H1 (cell line): Measurements from ENCODE around the gene BCL7B. TPM values are rescaled to one million over a fixed set of nuclear protein-coding genes. Genes with fewer than 3 reads are reported as not detected.

Experiments
- CTCF ChIA-PET: fragments of 300-600 bp; sonication (Branson Sonifier 250); formaldehyde crosslinking; loops from one replicate; lab custom pipeline; 2021; ENCODE audit not compliant: partially characterized antibody; lab: Charles Lee
- POLR2A ChIA-PET: fragments of 300-600 bp; sonication (Branson Sonifier 250); formaldehyde crosslinking; loops from one replicate; lab custom pipeline; 2021; ENCODE audit warnings: inconsistent platforms; ENCODE audit not compliant: partially characterized antibody; lab: Charles Lee
- DNase-seq, 2 experiments: peaks; one replicate each; pipeline versions ENCODE4 v3.0.0 to v3.0.0-alpha.2; 2010 to 2022; ENCODE audit warnings: low spot score in 2 of 2, low read depth in 1 of 2, mixed read lengths in 1 of 2
- FAIRE-seq: peaks from 2 replicates; lab custom pipeline; 2011; peaks lifted over from hg19 to GRCh38; lab: Jason Lieb, UNC
- H2AFZ ChIP-seq: 2 replicates; pipeline ENCODE4 v1.8.1; 2012; ENCODE audit warnings: low read length, inconsistent platforms
- H2AK5ac ChIP-seq: 2 replicates; pipeline ENCODE4 v1.6.1; 2013; ENCODE audit warnings: low read depth, low read length
- H2BK120ac ChIP-seq: replicated peaks from 2 replicates; pipeline ENCODE3; 2013; ENCODE audit warnings: low read depth, low read length, inconsistent platforms
- H2BK12ac ChIP-seq: 2 replicates; pipeline ENCODE4 v1.6.1; 2013; ENCODE audit warnings: low read depth, low read length
- H2BK15ac ChIP-seq: 2 replicates; pipeline ENCODE4 v1.6.1; 2013; ENCODE audit warnings: low read length
- H2BK20ac ChIP-seq: 2 replicates; pipeline ENCODE4 v1.6.1; 2013; ENCODE audit warnings: low read length
- H2BK5ac ChIP-seq: 2 replicates; pipeline ENCODE4 v1.6.1; 2013; ENCODE audit warnings: low read depth, low read length
- H3K14ac ChIP-seq: 2 replicates; pipeline ENCODE4 v1.6.1; 2013; ENCODE audit warnings: inconsistent platforms; ENCODE audit not compliant: insufficient read length
- H3K18ac ChIP-seq: 2 replicates; pipeline ENCODE4 v1.6.1; 2013; ENCODE audit warnings: low read length; ENCODE audit errors: extremely low read depth
- H3K23ac ChIP-seq: 2 replicates; pipeline ENCODE4 v1.6.1; 2013; ENCODE audit warnings: inconsistent platforms; ENCODE audit not compliant: insufficient read length
- H3K23me2 ChIP-seq: 2 replicates; pipeline ENCODE4 v1.6.1; 2013; ENCODE audit warnings: low read depth, low read length
- H3K27ac ChIP-seq: 2 replicates; pipeline ENCODE4 v1.6.1; 2011; ENCODE audit warnings: low read depth, low read length, inconsistent platforms
- H3K27me3 ChIP-seq, 4 experiments: replicated peaks in 1 of 4; 1 replicate in 1 of 4; 2 replicates in 3 of 4; pipeline versions ENCODE4 v1.6.1 to v1.8.1; 2011 to 2013; ENCODE audit warnings: low read length in 3 of 4, mild to moderate bottlenecking in 3 of 4, inconsistent platforms in 2 of 4, mixed read lengths in 2 of 4, moderate library complexity in 1 of 4; ENCODE audit not compliant: control insufficient read depth in 3 of 4, insufficient read depth in 3 of 4; ENCODE audit errors: extremely low read depth in 1 of 4
- H3K36me3 ChIP-seq, 4 experiments: 2 replicates each; pipeline versions ENCODE4 v1.6.1 to v1.8.1; 2011 to 2013; ENCODE audit warnings: mild to moderate bottlenecking in 4 of 4, low read length in 3 of 4, moderate library complexity in 2 of 4, control low read depth in 1 of 4, inconsistent platforms in 1 of 4; ENCODE audit not compliant: insufficient read depth in 4 of 4, control insufficient read depth in 2 of 4
- H3K4ac ChIP-seq: replicated peaks from 2 replicates; pipeline ENCODE3; 2013; ENCODE audit warnings: low read length, low read depth, mixed read lengths, inconsistent platforms; ENCODE audit not compliant: insufficient read length
- H3K4me1 ChIP-seq, 4 experiments: replicated peaks in 1 of 4; 1 replicate in 1 of 4; 2 replicates in 3 of 4; pipeline versions ENCODE4 v1.6.1 to v1.8.1; 2011 to 2013; ENCODE audit warnings: low read length in 3 of 4, inconsistent platforms in 2 of 4, mixed read lengths in 1 of 4; ENCODE audit not compliant: insufficient read depth in 4 of 4, control insufficient read depth in 3 of 4
- H3K4me2 ChIP-seq, 2 experiments: 2 replicates each; pipeline versions ENCODE4 v1.6.1 to v1.8.1; 2011 to 2013; ENCODE audit warnings: low read depth in 2 of 2, low read length in 2 of 2, control low read depth in 1 of 2, inconsistent platforms in 1 of 2, mild to moderate bottlenecking in 1 of 2; ENCODE audit not compliant: insufficient read depth in 1 of 2
- H3K4me3 ChIP-seq, 4 experiments: fragments of 200-600, 300-600 bp in 1 of 4; sonication (generic), shearing (Covaris generic), sonication (Bioruptor Twin) in 1 of 4; 2 replicates each; pipeline versions ENCODE4 v1.5.1 to v1.8.1; 2011 to 2016; ENCODE audit warnings: low read length in 4 of 4, low read depth in 3 of 4, control low read depth in 2 of 4, inconsistent platforms in 2 of 4, mild to moderate bottlenecking in 2 of 4, mixed read lengths in 1 of 4, moderate library complexity in 1 of 4; ENCODE audit not compliant: insufficient read depth in 2 of 4; ENCODE audit errors: extremely low read depth in 1 of 4
- H3K56ac ChIP-seq: replicated peaks from 2 replicates; pipeline ENCODE3; 2013; ENCODE audit warnings: low read depth, mild to moderate bottlenecking, mixed read lengths, low read length, inconsistent platforms; ENCODE audit not compliant: insufficient read length
- H3K79me1 ChIP-seq: 2 replicates; pipeline ENCODE4 v1.6.1; 2013; ENCODE audit warnings: low read depth, low read length, control low read depth
- H3K79me2 ChIP-seq, 2 experiments: 2 replicates each; pipeline versions ENCODE4 v1.6.1 to v1.8.1; 2012 to 2013; ENCODE audit warnings: low read length in 2 of 2, mild to moderate bottlenecking in 2 of 2, inconsistent platforms in 1 of 2; ENCODE audit not compliant: insufficient read depth in 2 of 2, control insufficient read depth in 1 of 2
- H3K9ac ChIP-seq, 4 experiments: replicated peaks in 1 of 4; 1 replicate in 1 of 4; 2 replicates in 3 of 4; pipeline versions ENCODE4 v1.6.1 to v1.8.1; 2011 to 2013; ENCODE audit warnings: low read depth in 3 of 4, low read length in 3 of 4, control low read depth in 2 of 4, mild to moderate bottlenecking in 2 of 4, moderate library complexity in 2 of 4, inconsistent platforms in 1 of 4; ENCODE audit errors: extremely low read depth in 1 of 4
- H3K9me3 ChIP-seq, 2 experiments: 2 replicates each; pipeline versions ENCODE4 v1.6.1 to v1.8.1; 2012 to 2013; ENCODE audit warnings: mild to moderate bottlenecking in 2 of 2, moderate library complexity in 2 of 2, control low read depth in 1 of 2, inconsistent platforms in 1 of 2, low read depth in 1 of 2, low read length in 1 of 2, mixed read lengths in 1 of 2; ENCODE audit not compliant: insufficient read depth in 2 of 2
- H4K20me1 ChIP-seq, 2 experiments: replicated peaks in 1 of 2; 2 replicates each; pipeline versions ENCODE3 to v1.8.1; 2011 to 2013; ENCODE audit warnings: inconsistent platforms in 2 of 2, low read length in 2 of 2, mild to moderate bottlenecking in 1 of 2; ENCODE audit not compliant: insufficient read depth in 2 of 2, control insufficient read depth in 1 of 2
- H4K5ac ChIP-seq: 2 replicates; pipeline ENCODE4 v1.6.1; 2013; ENCODE audit warnings: low read length, low read depth, mixed read lengths, inconsistent platforms; ENCODE audit not compliant: insufficient read length
- H4K8ac ChIP-seq: 2 replicates; pipeline ENCODE4 v1.8.0; 2013; ENCODE audit warnings: mild to moderate bottlenecking, moderate library complexity, low read length, inconsistent platforms; ENCODE audit not compliant: insufficient read depth; ENCODE audit errors: extremely low read depth
- H4K91ac ChIP-seq: replicated peaks from 2 replicates; pipeline ENCODE3; 2013; ENCODE audit warnings: low read length, mixed read lengths, inconsistent platforms; ENCODE audit not compliant: insufficient read length
- ASH2L ChIP-seq: fragments of 200-600, 300-600 bp; sonication (generic); IDR thresholded peaks from one replicate; pipeline ENCODE4 v1.7.1; 2017; ENCODE audit warnings: low read length
- CBX8 ChIP-seq: fragments of 300-800, 300-1000 bp; sonication (generic); IDR thresholded peaks from 2 replicates; pipeline ENCODE4 v1.7.1; 2016; ENCODE audit warnings: low read depth, low read length, borderline replicate concordance
- EP300 ChIP-seq, 2 experiments: IDR thresholded peaks; 1 replicate in 1 of 2; 2 replicates in 1 of 2; pipeline ENCODE4 v1.6.1; 2011 to 2012; ENCODE audit warnings: low read depth in 2 of 2, low read length in 2 of 2, mild to moderate bottlenecking in 2 of 2, borderline replicate concordance in 1 of 2, inconsistent platforms in 1 of 2, moderate library complexity in 1 of 2
- EZH2 ChIP-seq: fragments of 200-600 bp; sonication (generic); IDR thresholded peaks from 2 replicates; pipeline ENCODE4 v1.7.1; 2012; ENCODE audit warnings: low read depth, mild to moderate bottlenecking, moderate library complexity, low read length, inconsistent platforms; ENCODE audit not compliant: severe bottlenecking
- GABPA ChIP-seq: IDR thresholded peaks from 2 replicates; pipeline ENCODE4 v1.6.1; 2011; ENCODE audit warnings: mild to moderate bottlenecking, low read length, moderate library complexity, borderline replicate concordance; ENCODE audit not compliant: insufficient read depth
- KDM5A ChIP-seq: fragments of 200-600 bp; IDR thresholded peaks from 2 replicates; pipeline ENCODE4 v1.7.1; 2012; ENCODE audit warnings: mild to moderate bottlenecking, low read length, inconsistent platforms, mixed read lengths
- NANOG ChIP-seq: IDR thresholded peaks from 2 replicates; pipeline ENCODE4 v1.6.1; 2011; ENCODE audit warnings: low read length, low read depth, mild to moderate bottlenecking, inconsistent platforms; ENCODE audit not compliant: insufficient read depth, poor library complexity, severe bottlenecking
- RFX5 ChIP-seq: IDR thresholded peaks from 2 replicates; pipeline ENCODE4 v1.6.1; 2011; ENCODE audit warnings: low read depth, low read length, improper control_type of control experiment, borderline replicate concordance
- SAP30 ChIP-seq: fragments of 300-600 bp; sonication (generic); IDR thresholded peaks from 2 replicates; pipeline ENCODE4 v1.7.1; 2012; ENCODE audit warnings: low read length, moderate library complexity, mild to moderate bottlenecking, inconsistent platforms; ENCODE audit not compliant: insufficient read depth, insufficient replicate concordance
- SP2 ChIP-seq: IDR thresholded peaks from 2 replicates; pipeline ENCODE4 v1.6.1; 2012; ENCODE audit warnings: mild to moderate bottlenecking, low read length, inconsistent platforms
- TBP ChIP-seq: IDR thresholded peaks from 2 replicates; pipeline ENCODE4 v1.6.1; 2011; ENCODE audit warnings: low read depth, low read length, improper control_type of control experiment
- TEAD4 ChIP-seq: IDR thresholded peaks from 2 replicates; pipeline ENCODE4 v1.6.1; 2012; ENCODE audit warnings: low read depth, low read length, inconsistent platforms, mixed read lengths
- WGBS, 2 experiments: shearing (Covaris generic) in 1 of 2; methylation state at CpG; one replicate each; pipeline versions ENCODE4 v1.1.6 to v1.1.7; 2013 to 2015; ENCODE audit warnings: low lambda C conversion rate in 2 of 2, mixed read lengths in 2 of 2, inconsistent platforms in 1 of 2, low coverage in 1 of 2, missing lambda C conversion rate in 1 of 2; ENCODE audit not compliant: insufficient replicate concordance in 2 of 2, insufficient coverage in 1 of 2, insufficient read length in 1 of 2; ENCODE audit errors: extremely low coverage in 1 of 2, missing lambda C conversion rate in 1 of 2; 5-methylcytosine and 5-hydroxymethylcytosine counted together
- polyA plus RNA-seq, 7 experiments: library from polyadenylated mRNA; depleted of rRNA in 3 of 7; stranded (reverse) in 5 of 7; unstranded in 2 of 7; fragments of >200 nt in 5 of 7; fragments of 200-250 nt in 2 of 7; gene quantifications; 1 replicate in 5 of 7; 2 replicates in 1 of 7; 4 replicates in 1 of 7; pipeline versions ENCODE4 v1.2.1 to v1.2.3, GENCODE V29; 2011 to 2013; ENCODE audit warnings: missing spikeins in 2 of 7, mixed read lengths in 2 of 7
- total RNA-seq: library from RNA; stranded (reverse); fragmentation: NEBNext Ultra II Directional; extraction: Animal tissue kit (Norgen Biotek cat#: 25700); gene quantifications from 2 replicates; pipeline ENCODE4 v1.2.1, GENCODE V29; 2021

Gene BCL7B
- total and polyA plus RNA-seq, 2 of the 8 experiments (the other 6 are each of a cell fraction or from before 2014, with no cell fraction given): 24.9 to 44.6 TPM

DNA sequence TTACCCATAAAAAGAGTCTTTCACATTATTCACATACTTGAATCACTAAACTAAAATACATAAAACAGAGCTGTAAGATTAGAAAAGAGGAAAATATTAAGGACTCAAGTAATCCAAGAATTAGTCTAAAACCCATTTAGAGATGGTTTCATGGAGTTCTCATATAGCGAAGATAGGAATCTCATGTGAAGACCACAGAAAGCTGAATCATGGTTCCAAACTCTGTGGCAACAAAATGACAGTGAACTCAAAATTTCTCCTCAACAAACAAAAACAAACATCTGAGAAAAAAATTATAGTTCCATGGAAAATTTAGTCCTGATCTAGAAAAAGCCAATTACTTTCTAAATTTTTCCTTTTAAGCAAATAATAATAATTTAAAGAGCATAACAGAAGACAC is 70.0 kb downstream of the BCL7B start:
- Histone ChIP-seq H3K9ac (no peak overlapping the region), H2BK5ac (no peak overlapping the region), H2BK12ac (no peak overlapping the region), H4K8ac (no peak overlapping the region), H3K36me3 (peaks cover 12 to 75% (median 46%) of the 10 kb centered on the region in 4 experiments), H3K56ac (no peak overlapping the region), H2BK120ac (no peak overlapping the region), H3K23me2 (no peaks in the 10 kb centered on the region), H3K18ac (no peak overlapping the region), H3K23ac (no peak overlapping the region), H2AK5ac (no peak overlapping the region), H4K20me1 (peaks cover 2 to 6% of the 10 kb centered on the region in 2 experiments), H2BK15ac (no peak overlapping the region), H3K14ac (no peak overlapping the region), H2AFZ (no peak overlapping the region), H3K79me2 (peaks cover 0 to 51% of the 10 kb centered on the region in 2 experiments; a peak in 2 of 4 replicates), H3K4ac (no peak overlapping the region), H4K91ac (no peak overlapping the region), H3K4me1 (peaks cover 0 to 3% (median 0%) of the 10 kb centered on the region in 4 experiments; a peak in 1 of 7 replicates), H3K27ac (no peak overlapping the region), H3K4me2 (no peak overlapping the region), H3K9me3 (no peaks in the 10 kb centered on the region), H3K27me3 (no peaks in the 10 kb centered on the region), H2BK20ac (no peak overlapping the region), H4K5ac (no peak overlapping the region), H3K4me3 (no peak overlapping the region), H3K79me1 (0 out of 2 replicates have a peak, but pooled peaks cover 2% of the 10 kb centered on the region)
- no peak for DNase-seq
- WGBS, 2 experiments: 94% methylated on average over 1 of the region's 1 CpG; no CpG with 5 or more reads in 1 of the 2 experiments
- POLR2A ChIA-PET: interaction anchor here (2.5 kb wide), 1 partner anchor 10 kb away, joined by 8 read pairs; no protein-coding TSS in a partner anchor
- no peak for FAIRE-seq
- CTCF ChIA-PET: no interaction called here
- no peak for TF ChIP-seq CBX8
- no peak for TF ChIP-seq SP2
- no peak for TF ChIP-seq RFX5
- no peak for TF ChIP-seq NANOG
- TF ChIP-seq ASH2L: no peak
- TF ChIP-seq TEAD4: no peak
- TF ChIP-seq GABPA: no peak
- no peak for TF ChIP-seq KDM5A
- no peak for TF ChIP-seq EP300 (IDR thresholded peaks at IDR 0.05; ENCODE audit: borderline replicate concordance in 1 of 2, low read depth in 2 of 2, low read length in 2 of 2)
- no peak for TF ChIP-seq EZH2
- TF ChIP-seq TBP: no peak
- no peak for TF ChIP-seq SAP30
